Suprapubic skin (tissue), 4 donors: ENCODE measurements around the gene ZNF350.
"Not testable (repeated sequence)": the region's sequence is repeated elsewhere in the genome, so short reads cannot be mapped to it uniquely, and the experiment has no call there.

Source experiments
- POLR2A ChIP-seq, 2 donors: fragments of 450-650 bp; IDR thresholded peaks; one replicate each; pipeline ENCODE4 v1.6.1; 2017; ENCODE audit warnings: antibody characterized with exemption in 2 of 2, mild to moderate bottlenecking in 2 of 2, moderate library complexity in 2 of 2
- POLR2AphosphoS5 ChIP-seq, 3 donors: sonication (generic); formaldehyde crosslinking; IDR thresholded peaks; one replicate each; pipeline ENCODE4 v1.6.1; 2017; ENCODE audit warnings: antibody characterized with exemption in 3 of 3
- TF ChIP-seq, protein P1 (sequence below), 2 donors: fragments of 200-600 bp in 1 of 2; fragments of 450-650 bp in 1 of 2; sonication (generic) in 1 of 2; IDR thresholded peaks; one replicate each; pipeline ENCODE4 v1.5.1; 2016 to 2019; ENCODE audit warnings: antibody characterized with exemption in 2 of 2, mild to moderate bottlenecking in 1 of 2, moderate library complexity in 1 of 2

DNA sequence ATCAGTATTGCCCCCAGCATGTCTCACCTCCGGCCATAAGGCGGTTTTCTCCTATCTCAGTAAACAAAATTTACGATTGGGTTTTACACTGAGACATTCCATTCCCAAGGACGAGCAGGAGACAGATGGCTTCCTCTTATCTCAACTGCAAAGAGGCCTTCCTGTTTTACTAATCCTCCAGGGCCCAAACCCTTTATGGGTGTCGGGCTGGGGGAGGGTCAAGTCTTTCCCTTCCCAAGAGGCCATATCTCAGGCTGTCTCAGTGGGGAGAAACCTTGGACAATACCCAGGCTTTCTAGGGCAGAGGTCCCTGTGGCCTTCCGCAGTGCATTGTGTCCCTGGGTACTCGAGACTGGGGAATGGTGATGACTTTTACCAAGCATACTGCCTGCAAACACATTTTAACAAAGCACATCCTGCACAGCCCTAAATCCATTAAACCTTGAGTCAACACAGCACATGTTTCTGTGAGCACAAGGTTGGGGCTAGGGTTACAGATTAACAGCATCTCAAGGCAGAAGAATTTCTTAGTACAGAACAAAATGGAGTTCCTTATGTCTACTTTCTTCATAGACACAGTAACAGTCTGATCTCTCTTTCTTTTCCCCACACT, 25.9 kb downstream of the ZNF350 start:
- not testable (repeated sequence) for TF ChIP-seq POLR2A, POLR2AphosphoS5 (IDR thresholded peaks at IDR 0.05)
- TF ChIP-seq, protein P1, sequence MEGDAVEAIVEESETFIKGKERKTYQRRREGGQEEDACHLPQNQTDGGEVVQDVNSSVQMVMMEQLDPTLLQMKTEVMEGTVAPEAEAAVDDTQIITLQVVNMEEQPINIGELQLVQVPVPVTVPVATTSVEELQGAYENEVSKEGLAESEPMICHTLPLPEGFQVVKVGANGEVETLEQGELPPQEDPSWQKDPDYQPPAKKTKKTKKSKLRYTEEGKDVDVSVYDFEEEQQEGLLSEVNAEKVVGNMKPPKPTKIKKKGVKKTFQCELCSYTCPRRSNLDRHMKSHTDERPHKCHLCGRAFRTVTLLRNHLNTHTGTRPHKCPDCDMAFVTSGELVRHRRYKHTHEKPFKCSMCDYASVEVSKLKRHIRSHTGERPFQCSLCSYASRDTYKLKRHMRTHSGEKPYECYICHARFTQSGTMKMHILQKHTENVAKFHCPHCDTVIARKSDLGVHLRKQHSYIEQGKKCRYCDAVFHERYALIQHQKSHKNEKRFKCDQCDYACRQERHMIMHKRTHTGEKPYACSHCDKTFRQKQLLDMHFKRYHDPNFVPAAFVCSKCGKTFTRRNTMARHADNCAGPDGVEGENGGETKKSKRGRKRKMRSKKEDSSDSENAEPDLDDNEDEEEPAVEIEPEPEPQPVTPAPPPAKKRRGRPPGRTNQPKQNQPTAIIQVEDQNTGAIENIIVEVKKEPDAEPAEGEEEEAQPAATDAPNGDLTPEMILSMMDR (IDR thresholded peaks at IDR 0.05), result not testable (repeated sequence)
